ENCODE data around the gene LCOR.

The LCOR gene

GRCh38 chr10:96947036-96947435 is 114.9 kb downstream of the LCOR start:
- DNase-seq (ENCODE audit: extremely low spot score) = no peak
- TF ChIP-seq, protein P1, sequence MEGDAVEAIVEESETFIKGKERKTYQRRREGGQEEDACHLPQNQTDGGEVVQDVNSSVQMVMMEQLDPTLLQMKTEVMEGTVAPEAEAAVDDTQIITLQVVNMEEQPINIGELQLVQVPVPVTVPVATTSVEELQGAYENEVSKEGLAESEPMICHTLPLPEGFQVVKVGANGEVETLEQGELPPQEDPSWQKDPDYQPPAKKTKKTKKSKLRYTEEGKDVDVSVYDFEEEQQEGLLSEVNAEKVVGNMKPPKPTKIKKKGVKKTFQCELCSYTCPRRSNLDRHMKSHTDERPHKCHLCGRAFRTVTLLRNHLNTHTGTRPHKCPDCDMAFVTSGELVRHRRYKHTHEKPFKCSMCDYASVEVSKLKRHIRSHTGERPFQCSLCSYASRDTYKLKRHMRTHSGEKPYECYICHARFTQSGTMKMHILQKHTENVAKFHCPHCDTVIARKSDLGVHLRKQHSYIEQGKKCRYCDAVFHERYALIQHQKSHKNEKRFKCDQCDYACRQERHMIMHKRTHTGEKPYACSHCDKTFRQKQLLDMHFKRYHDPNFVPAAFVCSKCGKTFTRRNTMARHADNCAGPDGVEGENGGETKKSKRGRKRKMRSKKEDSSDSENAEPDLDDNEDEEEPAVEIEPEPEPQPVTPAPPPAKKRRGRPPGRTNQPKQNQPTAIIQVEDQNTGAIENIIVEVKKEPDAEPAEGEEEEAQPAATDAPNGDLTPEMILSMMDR (IDR thresholded peaks at IDR 0.05; ENCODE audit: control extremely low read depth, extremely low read depth, low read depth, missing control alignments) = no peak
- ChIA-PET CTCF (no interaction called here), POLR2A (no interaction called here)

- DNase-seq (ENCODE audit: extremely low spot score) = no peak
- TF ChIP-seq, protein P1 (IDR thresholded peaks at IDR 0.05; ENCODE audit: control extremely low read depth, extremely low read depth, low read depth, missing control alignments) = no peak
- ChIA-PET CTCF (interaction anchor here (1.1 to 1.6 kb wide), 2 partner anchors 11 to 18 kb away, joined by 3 to 5 read pairs; no protein-coding TSS in a partner anchor), POLR2A (no interaction called here)
Measured at GRCh38 chr10:96949039-96949683, 117.1 kb downstream of the LCOR start.

- ChIA-PET CTCF (no interaction called here), POLR2A (no interaction called here)
- no peak for DNase-seq (ENCODE audit: extremely low spot score)
- TF ChIP-seq, protein P1 (IDR thresholded peaks at IDR 0.05; ENCODE audit: control extremely low read depth, extremely low read depth, low read depth, missing control alignments) = no peak
Measured at GRCh38 chr10:96951954-96952353, 119.9 kb downstream of the LCOR start.

DNA sequence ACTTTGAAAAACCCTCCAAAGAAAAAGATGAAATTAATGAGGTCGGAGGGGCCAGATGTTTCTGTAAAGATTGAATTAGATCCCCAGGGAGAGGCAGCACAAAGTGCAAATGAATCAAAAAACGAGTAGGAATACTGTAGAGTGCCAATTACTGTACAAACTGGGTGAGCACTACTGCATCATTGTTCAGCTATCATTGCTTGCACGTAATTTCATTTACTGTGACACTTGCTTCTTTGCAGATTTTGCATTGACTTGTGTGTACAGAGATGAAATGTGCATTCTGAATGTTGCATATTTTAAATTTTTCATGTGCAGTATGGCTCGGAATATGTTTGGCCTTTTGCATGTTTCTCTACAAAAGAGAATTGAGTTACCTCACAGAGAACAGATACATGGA is 123.7 kb downstream of the LCOR start:
- ChIA-PET CTCF (interaction anchor here (1.0 kb wide), 1 partner anchor 69 kb away, joined by 3 read pairs; no protein-coding TSS in a partner anchor), POLR2A (no interaction called here)
- TF ChIP-seq, protein P1 (IDR thresholded peaks at IDR 0.05; ENCODE audit: control extremely low read depth, extremely low read depth, low read depth, missing control alignments) = no peak
- DNase-seq (ENCODE audit: extremely low spot score) = no peak

DNA sequence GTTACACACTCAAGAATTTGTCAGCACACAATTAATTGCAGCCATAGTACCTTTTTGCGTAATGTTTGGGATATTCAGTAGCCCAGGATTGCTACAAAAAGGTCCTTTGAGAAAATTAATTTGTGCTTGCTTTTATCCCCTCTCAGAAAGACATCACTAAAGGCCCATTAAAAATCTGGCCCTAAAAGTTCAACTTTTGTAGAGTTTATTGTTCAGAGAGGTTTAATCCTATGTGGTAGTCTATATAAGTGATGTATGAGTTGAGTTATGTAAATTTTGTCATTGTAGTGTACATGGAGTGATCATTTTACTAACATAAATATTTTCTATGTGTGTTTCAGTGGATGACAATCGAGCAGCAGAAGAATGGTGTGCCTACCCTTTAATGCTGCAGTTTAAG is 126.0 kb downstream of the LCOR start:
- TF ChIP-seq, protein P1 (IDR thresholded peaks at IDR 0.05; ENCODE audit: control extremely low read depth, extremely low read depth, low read depth, missing control alignments) = no peak
- no peak for DNase-seq (ENCODE audit: extremely low spot score)
- ChIA-PET POLR2A (no interaction called here), CTCF (interaction anchor here (0.9 to 2.7 kb wide), 4 partner anchors 16 to 79 kb away, joined by 3 to 8 read pairs (median 4); no protein-coding TSS in a partner anchor)

- TF ChIP-seq, protein P1 (IDR thresholded peaks at IDR 0.05; ENCODE audit: control extremely low read depth, extremely low read depth, low read depth, missing control alignments) = no peak
- no peak for DNase-seq (ENCODE audit: extremely low spot score)
- ChIA-PET POLR2A (no interaction called here), CTCF (interaction anchor here (0.7 to 2.7 kb wide), 9 partner anchors 11 to 78 kb away, joined by 3 to 8 read pairs (median 5); no protein-coding TSS in a partner anchor)
Measured at GRCh38 chr10:96959733-96960132, 127.6 kb downstream of the LCOR start.
